ENCODE measurements around the gene ISX.

GRCh38 chr22:35085621-35086020, 19.7 kb downstream of the ISX start:
- no peak for TF ChIP-seq CTCF (IDR thresholded peaks at IDR 0.05)
- no peak for TF ChIP-seq EZH2 (IDR thresholded peaks at IDR 0.05; ENCODE audit: borderline replicate concordance, insufficient read depth, low read depth, low read length, poor library complexity, severe bottlenecking)
